Omental fat pad (tissue), 4 donors: ENCODE measurements around the gene SLC19A1. TPM values are rescaled to one million over a fixed set of nuclear protein-coding genes. Genes with fewer than 3 reads are reported as not detected.
"Not testable (repeated sequence)": the region's sequence is repeated elsewhere in the genome, so short reads cannot be mapped to it uniquely, and the experiment has no call there.

Source experiments
- ATAC-seq: fragments of 150-250 bp; one replicate; pipeline ENCODE4 v1.9.1; 2016; ENCODE audit warnings: mild to moderate bottlenecking, moderate library complexity; ENCODE audit not compliant: low FRiP score
- DNase-seq: peaks from one replicate; pipeline ENCODE4 v3.0.0-alpha.2; 2019; ENCODE audit warnings: low spot score
- CTCF ChIP-seq, 3 donors: fragments of 450-650 bp; IDR thresholded peaks; one replicate each; pipeline ENCODE4 v1.5.1; 2016 to 2017; ENCODE audit warnings: antibody characterized with exemption in 3 of 3, mild to moderate bottlenecking in 3 of 3, moderate library complexity in 2 of 3
- total RNA-seq, 4 donors: library from RNA; depleted of rRNA; stranded (reverse); fragments of >200 nt; gene quantifications; one replicate each; pipeline ENCODE4 v1.1.0, GENCODE V29; 2016

Gene SLC19A1
- total RNA-seq, 4 donors from 2014 or later, result 5.8 to 18.6 (median 14.6) TPM

- ATAC-seq (no peak), DNase-seq (no peak)
- no peak for TF ChIP-seq CTCF (IDR thresholded peaks at IDR 0.05)
These were observed 13.1 kb downstream of the SLC19A1 start for GRCh38 chr21:45528981-45529784.

- ATAC-seq (no peak), DNase-seq (no peak)
- no peak for TF ChIP-seq CTCF (IDR thresholded peaks at IDR 0.05)
These were observed 14.1 kb downstream of the SLC19A1 start for GRCh38 chr21:45528028-45528705.

GRCh38 chr21:45527151-45527999 lies 14.9 kb downstream of the SLC19A1 start:
- DNase-seq, ATAC-seq: not testable (repeated sequence)

- no peak for DNase-seq
- ATAC-seq, result no peak
- TF ChIP-seq CTCF (IDR thresholded peaks at IDR 0.05), result no peak
These were observed 16.3 kb downstream of the SLC19A1 start for GRCh38 chr21:45525910-45526306.

- no peak for ATAC-seq
- DNase-seq, result no peak
- TF ChIP-seq CTCF (IDR thresholded peaks at IDR 0.05), result no peak
These were observed 16.9 kb downstream of the SLC19A1 start for GRCh38 chr21:45525153-45525909.

- ATAC-seq (no peak), DNase-seq (no peak)
- TF ChIP-seq CTCF (IDR thresholded peaks at IDR 0.05), result no peak
These were observed 17.5 kb downstream of the SLC19A1 start for GRCh38 chr21:45524756-45525152.
